Suppressor macrophage treated with lipopolysaccharide for 4 hours (primary cell): ENCODE data around the gene ATG9A.

ENCODE experiments used
- DNase-seq: peaks from one replicate; pipeline ENCODE4 v3.0.0-alpha.2; 2020

ATG9A gene

DNA sequence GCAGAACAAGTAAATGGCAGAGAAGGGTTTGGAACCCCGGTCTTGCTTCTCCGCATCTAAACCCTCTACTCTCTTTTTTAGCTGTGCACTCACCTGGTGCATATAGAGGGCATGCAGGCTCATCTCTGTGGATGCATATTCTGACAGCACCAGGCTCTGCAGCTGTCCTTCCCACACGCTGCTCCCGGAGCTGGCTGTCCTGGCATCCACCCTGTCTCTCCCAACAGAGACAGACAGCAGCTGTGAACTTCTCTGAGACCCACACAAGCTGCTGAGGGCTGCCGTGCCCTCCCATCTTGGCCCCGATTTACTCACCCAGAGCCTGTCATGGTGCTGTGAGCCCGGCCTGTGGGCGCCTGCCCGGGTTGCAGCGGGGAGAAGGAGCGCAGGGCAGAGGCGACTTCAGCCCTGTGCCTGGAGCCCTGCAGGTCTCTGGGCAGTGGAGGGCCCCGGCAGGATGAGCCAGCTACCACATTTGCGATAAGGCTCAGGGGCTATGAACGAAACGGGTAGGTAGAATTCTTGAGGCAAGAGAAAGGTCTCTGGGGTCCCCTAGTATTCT lies 7.4 kb downstream of the ATG9A start:
- DNase-seq, result no peak

DNA sequence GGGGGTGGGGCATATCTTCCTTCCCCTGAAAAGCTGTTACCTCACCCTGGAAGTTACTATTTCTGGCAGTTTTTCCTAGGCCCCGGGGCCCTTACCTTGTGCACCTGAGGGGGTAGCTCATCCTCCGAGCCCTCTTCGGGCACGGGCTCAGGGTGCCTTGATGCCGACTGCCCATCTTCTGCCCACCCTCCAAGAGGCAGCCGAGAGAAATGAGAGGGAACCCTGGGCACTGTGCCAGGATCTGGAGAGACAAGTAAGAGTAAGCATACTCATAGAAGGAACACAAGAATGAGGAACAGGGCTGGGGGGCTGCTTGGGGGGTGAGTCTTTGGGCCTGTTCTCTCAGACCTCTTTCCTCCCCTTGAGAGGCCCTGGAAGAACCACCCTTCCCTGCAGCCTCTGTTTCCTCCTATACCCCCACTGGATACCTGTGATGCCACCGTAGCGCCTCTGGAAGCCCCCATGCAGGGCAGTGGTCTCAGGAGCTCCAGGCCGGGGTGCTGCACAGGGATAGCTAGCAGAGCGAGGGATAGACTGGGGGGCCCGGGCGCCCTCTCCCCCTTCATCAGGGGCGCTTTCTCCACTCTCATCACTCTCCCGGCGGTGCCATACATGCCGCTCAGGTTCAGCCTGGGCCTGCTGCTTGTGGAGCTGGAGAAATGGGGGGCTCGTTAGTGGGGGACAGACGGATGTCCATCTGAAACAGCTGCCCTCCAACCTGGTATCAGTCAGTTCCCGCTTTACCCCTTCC lies 8.6 kb downstream of the ATG9A start:
- DNase-seq, result no peak

DNA sequence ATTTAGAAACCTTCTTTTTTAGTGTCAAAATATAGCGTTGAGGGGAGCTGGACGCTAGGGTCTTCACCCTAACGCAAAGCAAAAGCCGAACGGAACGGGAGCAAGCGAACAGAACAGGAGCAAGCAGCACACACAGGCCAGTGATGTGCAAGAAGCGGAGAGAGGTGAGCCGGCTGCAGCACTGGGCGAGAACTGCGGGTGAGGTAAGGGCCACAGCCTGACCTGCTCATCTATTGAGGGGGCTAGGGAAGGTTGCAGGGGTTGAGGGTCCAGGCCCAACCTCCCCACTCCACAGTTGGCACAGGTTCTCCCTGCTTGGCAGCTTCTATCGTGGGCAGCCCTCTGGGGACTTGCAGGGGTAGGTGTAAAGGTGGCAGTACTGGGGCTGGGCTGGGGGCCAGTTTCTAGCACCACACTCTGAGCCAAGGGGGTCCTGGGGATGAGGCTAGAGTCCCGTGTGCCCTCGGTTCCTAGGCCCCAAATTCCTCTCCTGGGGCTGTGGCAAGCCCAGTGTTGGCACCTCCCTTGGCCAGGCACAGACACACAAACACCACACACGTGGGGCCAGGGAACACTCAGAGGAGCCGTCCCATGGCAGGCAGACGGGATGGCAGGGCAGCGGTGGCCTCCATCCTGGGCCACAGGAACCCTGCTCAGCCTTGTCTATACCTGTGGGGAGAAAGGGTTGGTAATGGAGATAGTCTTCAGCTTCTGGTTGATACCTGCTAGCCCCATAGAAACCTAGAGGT lies 9.5 kb downstream of the ATG9A start:
- DNase-seq, result no peak

DNA sequence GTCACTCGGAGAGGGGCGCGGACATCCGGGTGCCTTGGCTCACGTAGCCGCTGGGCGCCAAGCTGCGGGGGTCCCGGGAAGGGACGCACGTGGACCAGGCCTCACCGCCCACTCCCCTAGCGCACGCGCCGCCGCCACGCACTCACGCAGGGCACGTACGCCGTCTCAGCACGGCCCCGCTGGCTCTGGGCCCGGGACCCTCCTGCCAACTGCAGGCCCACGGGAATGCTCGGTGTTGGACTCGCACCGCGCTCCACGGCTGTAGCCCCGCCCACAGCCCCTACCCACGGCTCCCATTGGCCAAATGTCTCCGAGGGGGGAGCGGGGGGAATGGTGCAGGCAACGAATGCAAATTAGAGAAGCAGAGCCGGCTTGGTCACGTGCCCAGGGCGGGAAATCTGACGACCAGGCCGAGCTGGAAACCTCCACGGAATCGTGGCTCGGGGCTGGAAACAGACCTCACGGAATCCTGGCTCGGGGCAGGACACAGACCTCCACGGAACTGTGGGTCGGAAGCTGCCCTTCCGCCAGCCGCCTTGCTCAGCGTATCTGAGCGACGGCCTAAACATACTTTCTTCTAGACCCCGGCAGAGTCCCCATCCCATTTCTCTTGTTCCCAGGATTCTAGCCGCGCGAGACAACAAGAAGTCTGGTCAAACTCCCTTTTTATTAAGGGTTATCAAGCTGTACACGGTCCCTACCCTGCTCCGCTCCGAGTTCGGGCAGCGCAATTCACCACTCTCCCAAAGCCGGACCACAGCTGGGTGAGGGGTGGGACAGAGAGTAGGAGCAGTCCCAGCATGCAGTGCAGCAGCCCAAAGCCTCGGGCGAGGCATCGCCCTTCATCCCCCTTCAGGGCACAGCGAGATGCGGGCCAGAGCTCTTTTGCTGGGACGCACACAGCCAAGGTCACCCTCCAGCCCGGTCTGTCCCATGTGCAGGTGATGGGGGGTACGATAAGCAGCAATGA lies 10.4 kb downstream of the ATG9A start, which contains the start of gene ABCB6:
Gene ABCB6, minus strand, starts transcription at position 227 of the 970 bp plus-strand sequence. CDS start 285 bp downstream, outside the sequence.
- DNase-seq, result peak; percentile 71

DNA sequence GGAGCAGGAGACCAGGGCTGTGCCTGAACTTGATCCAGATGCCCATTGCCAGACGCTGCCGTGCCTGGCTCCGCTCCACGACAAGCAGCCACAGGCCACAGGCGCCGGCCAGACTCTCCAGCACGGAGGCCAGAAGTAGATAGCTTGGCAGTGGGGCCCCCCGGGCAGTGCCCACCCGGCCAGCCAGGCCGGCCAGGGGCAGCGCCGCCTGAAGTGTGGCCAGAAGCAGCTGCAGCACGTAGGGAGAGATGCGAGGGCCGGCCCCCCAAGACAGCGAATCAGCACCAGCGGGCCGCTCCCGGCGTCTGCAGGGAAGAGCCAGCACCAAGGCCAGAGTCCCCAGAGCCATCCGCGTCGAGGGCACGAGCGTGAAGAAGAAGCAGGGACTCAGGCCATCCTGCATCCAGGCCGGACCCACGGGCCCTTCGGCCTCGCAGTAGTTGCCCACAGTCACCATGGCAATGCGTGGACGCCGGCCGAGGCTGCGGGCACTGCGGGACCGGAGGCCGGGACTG lies 11.2 kb downstream of the ATG9A start:
- DNase-seq, result peak; percentile 29

DNA sequence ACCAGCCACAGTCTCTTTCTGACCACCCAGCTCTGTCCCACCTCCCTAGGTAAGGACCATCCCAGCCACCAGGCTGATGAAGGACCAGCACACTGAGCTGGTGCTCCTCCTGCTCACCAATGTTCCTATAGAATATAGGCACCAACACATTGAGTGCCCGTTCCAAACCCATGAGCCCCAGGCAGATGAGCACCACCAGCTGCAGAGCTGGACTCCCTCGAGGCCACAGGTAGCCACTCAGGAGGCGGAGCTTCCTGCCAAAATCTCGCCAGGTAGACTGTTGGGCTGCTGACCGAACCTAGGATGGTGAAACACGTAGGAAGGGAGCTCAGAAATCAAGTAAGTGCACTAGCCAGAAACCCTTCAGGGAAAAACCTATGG lies 12.9 kb downstream of the ATG9A start:
- no peak for DNase-seq

DNA sequence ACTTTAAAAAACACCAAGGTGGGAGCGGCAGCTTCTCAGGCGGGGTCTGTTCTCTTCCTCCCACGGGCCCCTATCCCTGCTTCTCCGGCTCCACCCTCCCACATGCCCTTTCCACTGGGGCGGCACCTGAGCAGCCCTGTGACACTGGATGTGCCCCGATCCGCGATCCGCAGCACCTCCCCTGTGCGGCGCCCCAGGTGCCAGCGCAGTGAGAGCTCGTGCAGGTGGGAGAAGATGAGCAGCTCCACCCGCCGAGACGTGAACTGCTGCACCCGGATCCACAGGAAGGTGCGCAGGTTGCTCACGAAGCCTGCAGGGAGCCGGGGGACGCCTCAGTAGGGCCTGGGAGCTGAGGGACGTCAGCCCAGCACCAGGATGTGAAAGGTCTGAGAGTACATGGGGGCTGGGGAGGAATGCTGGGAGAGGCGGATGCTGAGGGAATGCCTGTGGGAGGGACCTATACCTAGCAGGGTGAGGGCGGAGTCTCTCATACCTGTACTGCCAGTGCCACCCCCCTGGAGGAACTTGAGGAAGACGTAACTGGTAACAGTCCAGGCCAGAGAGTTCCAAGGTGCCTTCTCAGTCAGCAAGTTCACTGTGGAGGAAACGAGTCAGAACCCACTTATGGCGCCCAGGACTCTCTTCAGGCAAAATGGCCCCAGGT lies 13.4 kb downstream of the ATG9A start:
- no peak for DNase-seq

DNA sequence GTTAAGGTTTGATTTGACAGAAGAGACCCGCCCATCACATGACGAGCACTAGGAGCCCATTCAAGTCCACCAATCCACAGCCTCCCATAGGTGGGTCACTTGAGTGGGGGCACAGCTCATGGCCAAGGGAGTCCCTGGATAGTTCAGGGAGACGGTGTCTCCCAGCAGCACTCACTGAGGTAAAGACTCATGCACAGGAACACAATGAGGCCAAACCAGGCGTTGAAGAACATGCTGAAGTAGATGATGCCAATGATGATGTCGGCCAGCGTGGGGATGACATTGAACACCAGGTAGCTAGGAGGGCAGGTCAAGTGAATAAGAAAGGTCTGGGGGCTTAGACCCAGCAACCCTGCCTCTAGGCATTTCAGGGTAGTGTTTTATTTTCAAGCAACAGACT lies 14.7 kb downstream of the ATG9A start:
- no peak for DNase-seq

DNA sequence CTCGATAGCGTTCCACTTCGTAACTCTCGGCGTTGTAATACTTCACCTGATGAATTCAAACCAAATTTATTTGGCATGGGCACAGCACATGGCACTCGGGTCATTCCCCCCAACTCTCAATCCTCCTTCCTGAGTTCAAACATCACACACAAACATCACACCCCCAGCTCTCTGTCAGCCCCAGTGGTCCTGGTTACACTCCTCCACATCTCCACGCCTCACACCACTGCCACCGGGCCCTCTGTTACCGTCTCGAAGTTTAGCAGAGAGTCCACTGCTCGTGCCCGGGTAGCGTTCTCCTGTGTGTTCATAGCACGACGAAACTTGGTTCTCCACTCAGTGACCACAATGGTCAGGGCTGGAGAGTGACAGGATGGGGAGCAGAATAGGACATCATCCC lies 15.3 kb downstream of the ATG9A start:
- no peak for DNase-seq

DNA sequence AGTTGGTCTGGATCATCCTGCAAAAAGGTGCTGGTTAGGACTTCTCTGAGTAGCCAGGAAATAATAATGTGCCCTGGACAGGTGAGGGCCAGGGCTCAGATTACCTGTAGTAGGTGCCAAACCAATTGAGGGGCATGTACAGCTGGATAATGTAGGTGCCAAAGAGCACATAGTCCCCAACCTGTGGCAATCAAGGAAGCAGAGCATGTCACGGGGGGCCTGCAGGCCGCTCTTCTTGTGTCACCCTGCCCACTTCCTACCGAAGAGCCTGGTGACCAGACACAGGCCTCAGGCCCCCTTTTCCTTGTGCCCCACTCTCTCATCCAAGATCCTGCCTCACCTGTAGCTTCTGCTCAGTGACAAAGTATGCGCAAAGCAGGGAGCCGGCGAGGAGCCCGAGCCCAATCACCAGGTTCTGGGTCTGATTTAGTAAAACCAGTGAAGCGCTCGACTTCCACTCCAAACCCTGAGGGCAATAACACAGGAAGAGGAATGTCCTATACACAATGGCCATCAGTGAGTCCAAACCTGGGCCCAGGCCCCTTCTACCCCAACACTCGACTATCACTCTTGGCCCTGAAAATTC lies 15.9 kb downstream of the ATG9A start:
- DNase-seq, result no peak

DNA sequence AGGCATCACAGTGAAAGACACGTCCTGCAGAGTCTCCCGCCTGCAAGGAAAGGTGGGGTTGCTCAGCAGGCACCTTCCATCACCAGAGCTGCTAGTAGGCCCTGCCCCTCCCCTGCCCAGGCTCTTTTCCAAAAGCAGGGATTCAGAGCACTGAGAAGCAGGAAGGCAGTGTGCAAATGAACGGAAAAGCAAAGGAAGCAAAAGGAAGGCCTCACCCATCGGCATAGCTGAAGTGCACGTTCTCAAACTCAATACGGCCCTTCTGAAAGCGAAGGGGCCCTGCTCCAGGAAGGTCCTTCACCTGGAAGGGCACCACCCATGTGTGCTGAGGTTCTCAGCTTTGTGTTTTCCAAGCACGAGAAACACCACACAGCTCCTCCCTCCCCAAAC lies 16.4 kb downstream of the ATG9A start:
- no peak for DNase-seq

DNA sequence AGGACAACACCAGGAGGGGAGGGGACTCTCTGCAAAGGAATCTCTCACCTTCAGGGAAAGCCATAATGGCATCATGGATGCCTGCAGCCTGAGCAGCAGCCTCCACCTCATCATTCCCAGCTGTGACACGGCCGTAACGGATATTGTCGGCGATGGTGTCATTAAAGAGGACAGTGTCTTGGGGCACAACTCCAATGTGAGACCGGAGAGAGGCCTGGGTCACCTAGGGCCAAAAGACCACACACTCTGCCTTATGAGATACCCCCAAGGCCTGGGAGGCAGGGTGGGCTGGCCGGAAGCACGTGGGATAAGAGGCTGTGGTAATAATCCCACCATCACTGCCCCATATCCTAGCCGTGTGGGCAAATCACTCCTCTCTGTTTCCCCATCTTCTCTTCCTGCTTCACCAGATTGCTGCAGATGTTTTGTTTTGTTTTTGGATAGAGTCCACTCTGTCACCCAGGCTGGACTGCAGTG lies 18.5 kb downstream of the ATG9A start:
- DNase-seq, result no peak

DNA sequence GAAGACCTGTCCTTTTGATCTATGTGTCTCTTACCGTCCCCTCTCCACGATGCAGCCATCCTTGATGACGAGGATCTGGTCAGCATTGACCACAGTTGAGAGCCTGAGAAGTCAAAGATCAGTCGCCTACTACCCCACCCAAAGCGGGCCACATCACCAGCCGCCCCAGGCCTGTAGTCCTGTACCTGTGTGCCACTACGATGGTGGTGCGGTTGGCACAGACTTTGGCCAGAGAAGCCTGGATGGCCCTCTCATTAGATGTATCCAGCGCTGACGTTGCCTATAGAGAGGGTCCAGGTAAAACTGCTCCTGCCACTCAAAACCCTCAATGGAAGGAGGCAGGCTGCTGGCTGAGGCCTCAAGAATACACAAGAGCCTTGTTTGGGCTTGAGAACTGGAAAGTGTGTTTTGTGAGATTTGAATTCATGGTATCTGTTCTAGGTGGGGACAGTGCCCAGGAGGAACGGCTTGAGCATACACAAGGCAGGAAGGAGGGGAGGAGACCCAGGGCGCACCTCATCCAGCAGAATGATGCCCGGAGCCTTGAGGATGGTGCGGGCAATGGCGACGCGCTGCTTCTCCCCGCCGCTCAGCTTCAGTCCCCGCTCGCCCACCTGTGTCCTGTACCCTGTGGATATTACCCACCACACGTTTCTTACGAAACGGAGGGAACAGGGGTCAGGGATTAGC lies 19.1 kb downstream of the ATG9A start:
- no peak for DNase-seq

DNA sequence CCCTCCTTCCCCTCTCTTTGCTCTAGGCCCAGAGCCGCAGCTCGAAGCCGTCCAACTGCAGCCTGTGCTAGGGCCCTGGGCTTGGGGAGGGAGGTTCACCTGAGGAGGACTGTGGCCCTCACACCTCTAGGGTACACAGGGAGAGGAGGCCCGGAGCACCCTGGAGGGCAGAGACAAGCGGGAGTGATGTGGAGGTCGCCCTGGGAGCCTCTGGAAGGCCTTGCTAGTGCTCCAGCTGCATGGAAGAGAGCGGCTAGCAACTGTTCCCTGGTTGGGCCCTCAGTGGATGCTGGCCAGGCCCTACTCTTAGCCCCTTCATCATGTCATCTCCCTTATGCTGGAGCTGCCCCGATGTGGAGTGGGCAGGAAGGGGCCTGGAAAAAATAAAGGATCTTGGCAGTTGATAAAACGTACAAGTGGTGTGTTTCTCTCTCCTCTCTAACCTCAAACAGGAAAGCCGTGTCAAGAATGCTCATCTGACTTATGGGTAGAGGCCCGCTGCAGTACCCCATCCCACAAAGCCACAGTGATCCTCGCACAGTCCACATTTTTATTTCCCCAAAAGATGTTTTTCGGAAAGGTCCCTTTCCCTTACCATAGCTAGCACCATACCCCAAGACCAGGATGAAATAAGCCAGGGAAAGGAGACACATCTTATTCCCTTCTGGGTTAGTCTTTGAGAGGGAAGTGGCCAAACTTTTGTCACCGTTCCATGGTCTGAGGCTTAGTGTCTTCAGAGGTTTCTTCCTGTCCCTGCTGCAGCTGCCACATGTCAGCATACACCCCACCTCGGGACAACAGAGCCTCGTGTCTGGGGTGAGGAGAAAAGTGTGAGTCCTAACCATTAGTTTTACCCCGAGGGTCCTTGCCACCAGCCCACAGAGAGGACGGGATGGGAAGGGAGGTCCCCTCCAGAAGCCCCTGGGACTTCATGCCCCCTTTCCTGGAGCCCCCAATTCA lies 19.9 kb downstream of the ATG9A start:
- DNase-seq, result no peak

DNA sequence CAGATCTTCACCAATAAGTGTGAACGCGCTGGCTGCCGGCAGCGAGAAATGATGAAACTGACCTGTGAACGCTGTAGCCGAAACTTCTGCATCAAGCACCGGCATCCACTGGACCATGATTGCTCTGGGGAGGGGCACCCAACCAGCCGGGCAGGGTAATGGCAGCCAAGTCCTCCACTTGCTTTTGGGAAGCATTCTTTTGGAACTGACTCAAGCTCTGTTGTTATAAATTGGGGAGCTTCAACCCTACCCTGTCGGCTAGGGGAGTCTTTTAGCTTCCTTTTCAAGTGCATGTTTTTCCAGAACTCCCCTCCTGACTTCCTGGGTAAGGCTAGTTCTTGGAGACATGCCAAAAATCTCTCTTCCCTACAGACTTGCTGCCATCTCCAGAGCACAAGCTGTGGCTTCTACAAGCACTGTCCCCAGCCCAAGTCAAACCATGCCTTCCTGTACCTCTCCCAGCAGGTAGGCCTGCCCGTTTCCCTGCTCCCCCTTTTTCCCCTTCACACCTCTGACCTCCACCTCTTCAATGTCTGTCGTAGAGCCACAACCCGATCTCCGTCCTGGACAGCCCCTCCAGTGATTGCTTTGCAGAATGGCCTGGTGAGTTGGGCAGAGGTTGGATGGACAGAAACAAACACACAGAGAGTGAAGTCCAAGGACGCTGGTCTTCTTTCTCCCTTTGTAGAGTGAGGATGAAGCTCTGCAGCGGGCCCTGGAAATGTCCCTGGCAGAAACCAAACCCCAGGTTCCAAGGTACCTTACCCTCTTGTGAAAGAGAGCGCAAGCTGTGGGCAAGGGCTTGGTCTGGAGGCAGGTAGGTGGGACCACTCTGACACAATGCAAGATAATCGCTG lies 21.3 kb downstream of the ATG9A start:
- DNase-seq, result no peak

DNA sequence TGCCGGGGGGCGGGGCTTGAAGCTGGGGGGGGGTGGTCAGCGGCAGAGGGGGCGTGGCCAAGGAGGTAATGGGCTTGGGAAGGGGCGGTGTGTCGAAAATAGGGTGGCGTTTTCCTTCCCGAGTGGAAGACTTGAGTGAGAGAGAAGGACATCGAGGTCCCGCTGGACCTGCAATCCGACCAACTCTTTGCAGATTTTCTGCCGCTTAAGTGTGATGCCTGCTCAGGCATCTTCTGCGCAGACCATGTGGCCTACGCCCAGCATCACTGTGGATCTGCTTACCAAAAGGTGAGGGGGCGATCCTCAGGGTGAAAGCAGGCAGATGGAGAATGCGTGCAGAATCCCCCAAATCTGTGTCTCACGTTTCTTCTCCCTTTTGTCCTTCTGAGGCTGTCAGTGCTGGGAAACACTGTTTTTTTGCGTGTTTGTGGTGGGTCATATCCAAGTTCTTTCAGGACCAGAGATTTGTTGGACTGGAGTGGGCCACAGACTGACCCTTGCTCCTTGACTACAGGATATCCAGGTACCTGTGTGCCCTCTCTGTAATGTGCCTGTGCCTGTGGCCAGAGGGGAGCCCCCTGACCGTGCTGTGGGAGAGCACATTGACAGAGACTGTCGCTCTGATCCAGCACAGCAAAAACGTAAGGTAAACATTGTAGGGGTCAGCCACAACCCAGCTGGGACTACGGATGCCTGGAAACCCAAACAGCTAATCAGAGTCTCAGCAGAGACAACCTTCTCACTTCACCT lies 22.1 kb downstream of the ATG9A start:
- DNase-seq, result no peak

DNA sequence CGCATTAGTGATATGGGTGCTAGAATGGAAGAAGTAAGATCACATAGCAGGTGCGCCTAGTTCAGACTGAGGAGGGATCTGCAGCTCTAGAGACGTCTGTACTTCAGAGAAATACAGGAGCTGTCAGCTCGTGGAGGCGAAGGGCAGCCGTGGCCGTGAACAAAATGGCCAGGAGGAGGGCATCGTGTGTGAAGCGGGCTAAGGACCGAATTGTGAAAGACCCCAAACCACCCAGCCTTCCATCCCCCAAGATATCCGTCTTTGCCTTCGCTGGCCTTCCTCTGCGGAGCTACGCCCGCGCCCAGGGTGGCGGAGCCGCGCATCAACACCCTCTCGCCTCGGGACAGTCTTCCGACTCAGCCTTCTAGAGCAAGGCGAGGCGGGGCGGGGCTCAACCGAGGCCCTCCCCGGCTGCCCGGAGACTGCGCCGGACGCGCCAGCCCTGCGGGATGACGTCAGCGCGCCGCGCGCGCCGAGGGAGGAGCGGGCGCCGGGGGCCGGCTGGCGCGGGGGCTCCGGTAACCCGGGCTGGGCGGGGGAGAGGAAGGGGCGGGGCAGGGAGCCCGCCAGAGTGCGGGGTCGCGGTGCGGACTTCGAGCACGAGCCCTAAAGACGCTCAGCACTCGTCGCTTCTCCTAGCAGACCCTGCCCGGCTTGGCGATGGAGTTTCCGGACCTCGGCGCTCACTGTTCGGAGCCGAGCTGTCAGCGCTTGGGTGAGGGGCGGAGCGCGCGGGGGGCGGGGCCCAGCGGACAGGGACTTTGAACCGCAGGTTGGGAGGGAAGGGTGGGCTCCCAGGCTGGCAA lies 22.9 kb downstream of the ATG9A start, which contains the start of gene ZFAND2B:
Gene ZFAND2B, plus strand, starts transcription at position 455 of the 806 bp plus-strand sequence. Its CDS starts 206 bp downstream, at position 661.
- DNase-seq, result peak; percentile 97
